Activated CD4-positive, alpha-beta T cell treated with anti-CD3 and anti-CD28 coated beads for 36 hours (primary cell): ENCODE results near the gene PRLH. TPM values are rescaled to one million over a fixed set of nuclear protein-coding genes. Genes with fewer than 3 reads are reported as not detected.

ENCODE experiments used
- ATAC-seq: fragments of 200-7000 bp; cut with Tn5 transposase; one replicate; pipeline ENCODE4 v1.10.0; 2021; ENCODE audit warnings: mild to moderate bottlenecking, moderate library complexity
- CTCF ChIA-PET: fragments of 350-600 bp; sonication (Branson Sonifier 250); formaldehyde crosslinking; loops from one replicate; lab custom pipeline; 2021; ENCODE audit warnings: antibody characterized with exemption; lab: Charles Lee
- POLR2A ChIA-PET: fragments of 350-600 bp; sonication (Branson Sonifier 250); formaldehyde crosslinking; loops from one replicate; lab custom pipeline; 2021; ENCODE audit warnings: antibody characterized with exemption, inconsistent platforms; lab: Charles Lee
- DNase-seq: peaks from one replicate; pipeline ENCODE4 v3.0.0-alpha.2; 2020
- H3K27ac Mint-ChIP-seq: one replicate; pipeline ENCODE4 v1.8.0; 2021; ENCODE audit warnings: mixed read lengths
- H3K27me3 Mint-ChIP-seq: one replicate; pipeline ENCODE4 v1.8.0; 2021; ENCODE audit warnings: mixed read lengths
- H3K36me3 Mint-ChIP-seq: one replicate; pipeline ENCODE4 v1.8.0; 2021; ENCODE audit warnings: low read depth, mixed read lengths
- H3K4me1 Mint-ChIP-seq: one replicate; pipeline ENCODE4 v1.8.0; 2021; ENCODE audit warnings: mixed read lengths
- H3K4me3 Mint-ChIP-seq: one replicate; pipeline ENCODE4 v1.8.0; 2021; ENCODE audit warnings: mild to moderate bottlenecking, moderate library complexity, mixed read lengths
- H3K9me3 Mint-ChIP-seq: one replicate; pipeline ENCODE4 v1.8.0; 2021; ENCODE audit warnings: low read depth, mixed read lengths
- intact Hi-C, 2 experiments: fragments of 100-400 bp; cut with DNase I in 1 of 2; cut with micrococcal nuclease in 1 of 2; formaldehyde crosslinking; loops; one replicate each; pipeline versions ENCODE4 v1.14.2 to v1.15.1; 2022 to 2024; cut with DNase I, micrococcal nuclease
- total RNA-seq, 2 experiments: library from RNA; stranded (reverse); gene quantifications; one replicate each; pipeline ENCODE4 v1.2.3, GENCODE V29; 2021

Gene PRLH
- total RNA-seq, 2 experiments from 2014 or later: not detected

- H3K36me3 Mint-ChIP-seq: no peaks in the 10 kb centered on the region
- DNase-seq: no peak
- H3K9me3 Mint-ChIP-seq: no peaks in the 10 kb centered on the region
- no peak for ATAC-seq
- CTCF ChIA-PET: interaction anchor here (0.6 to 0.8 kb wide), 2 partner anchors 9 to 15 kb away, joined by 3 read pairs; no protein-coding TSS in a partner anchor
- no peak overlapping the region for H3K4me3 Mint-ChIP-seq
- no peak overlapping the region for H3K27ac Mint-ChIP-seq
- intact Hi-C loops: no loop called here
- POLR2A ChIA-PET: interaction anchor here (0.6 kb wide), 1 partner anchor 489 kb away, joined by 3 read pairs; no protein-coding TSS in a partner anchor
- H3K4me1 Mint-ChIP-seq: peaks cover 7% of the 10 kb centered on the region
- no peaks in the 10 kb centered on the region for H3K27me3 Mint-ChIP-seq
These were observed 30.3 kb downstream of the PRLH start for GRCh38 chr2:237596520-237597195.

- ATAC-seq: no peak
- Mint-ChIP-seq H3K4me3 (no peak overlapping the region), H3K36me3 (no peaks in the 10 kb centered on the region), H3K27ac (no peak overlapping the region), H3K9me3 (no peaks in the 10 kb centered on the region), H3K4me1 (peaks cover 7% of the 10 kb centered on the region), H3K27me3 (no peaks in the 10 kb centered on the region)
- DNase-seq: no peak
- CTCF ChIA-PET: interaction anchor here (0.6 kb wide), 1 partner anchor 8 kb away, joined by 3 read pairs; no protein-coding TSS in a partner anchor
- POLR2A ChIA-PET: no interaction called here
- intact Hi-C loops: no loop called here
These were observed 31.1 kb downstream of the PRLH start for GRCh38 chr2:237597196-237598145.

GRCh38 chr2:237598468-237599208 is 32.3 kb downstream of the PRLH start:
- ChIA-PET CTCF (interaction anchor here (0.6 kb wide), 1 partner anchor 704 kb away, joined by 3 read pairs; no protein-coding TSS in a partner anchor), POLR2A (no interaction called here)
- Mint-ChIP-seq H3K36me3 (no peaks in the 10 kb centered on the region), H3K27ac (no peak overlapping the region), H3K4me1 (peaks cover 18% of the 10 kb centered on the region), H3K9me3 (no peaks in the 10 kb centered on the region), H3K4me3 (no peak overlapping the region), H3K27me3 (no peaks in the 10 kb centered on the region)
- DNase-seq: no peak
- intact Hi-C loops: no loop called here
- no peak for ATAC-seq

GRCh38 chr2:237599465-237600110 is 33.2 kb downstream of the PRLH start:
- ATAC-seq: no peak
- ChIA-PET CTCF (interaction anchor here (0.6 kb wide), 1 partner anchor 703 kb away, joined by 3 read pairs; no protein-coding TSS in a partner anchor), POLR2A (no interaction called here)
- H3K4me1 Mint-ChIP-seq: peaks cover 26% of the 10 kb centered on the region
- intact Hi-C loops: no loop called here
- no peak overlapping the region for H3K4me3 Mint-ChIP-seq
- no peaks in the 10 kb centered on the region for H3K27me3 Mint-ChIP-seq
- H3K9me3 Mint-ChIP-seq: no peaks in the 10 kb centered on the region
- no peaks in the 10 kb centered on the region for H3K36me3 Mint-ChIP-seq
- no peak for DNase-seq
- no peak overlapping the region for H3K27ac Mint-ChIP-seq

GRCh38 chr2:237600205-237600846 is 34.0 kb downstream of the PRLH start:
- ATAC-seq (no peak), DNase-seq (no peak)
- intact Hi-C loops: no loop called here
- no peak overlapping the region for H3K27ac Mint-ChIP-seq
- ChIA-PET CTCF (interaction anchor here (0.6 to 1.9 kb wide), 3 partner anchors 29 to 665 kb away, joined by 3 to 5 read pairs (median 4); no protein-coding TSS in a partner anchor), POLR2A (no interaction called here)
- H3K27me3 Mint-ChIP-seq: no peaks in the 10 kb centered on the region
- H3K4me3 Mint-ChIP-seq: no peak overlapping the region
- peaks cover 29% of the 10 kb centered on the region for H3K4me1 Mint-ChIP-seq
- no peaks in the 10 kb centered on the region for H3K9me3 Mint-ChIP-seq
- H3K36me3 Mint-ChIP-seq: no peaks in the 10 kb centered on the region

- H3K27me3 Mint-ChIP-seq: no peaks in the 10 kb centered on the region
- H3K4me1 Mint-ChIP-seq: peaks cover 30% of the 10 kb centered on the region
- H3K4me3 Mint-ChIP-seq: no peak overlapping the region
- no peak overlapping the region for H3K27ac Mint-ChIP-seq
- intact Hi-C loops: no loop called here
- no peaks in the 10 kb centered on the region for H3K9me3 Mint-ChIP-seq
- no peaks in the 10 kb centered on the region for H3K36me3 Mint-ChIP-seq
- CTCF ChIA-PET: interaction anchor here (1.4 to 2.4 kb wide), 3 partner anchors 30 to 143 kb away, joined by 4 to 11 read pairs (median 5); no protein-coding TSS in a partner anchor
- DNase-seq: no peak
- POLR2A ChIA-PET: no interaction called here
- no peak for ATAC-seq
These were observed 35.2 kb downstream of the PRLH start for GRCh38 chr2:237601453-237602116.

- H3K27me3 Mint-ChIP-seq: no peaks in the 10 kb centered on the region
- ChIA-PET POLR2A (no interaction called here), CTCF (interaction anchor here (0.6 to 3.4 kb wide), 4 partner anchors 26 to 143 kb away, joined by 3 to 11 read pairs (median 6); no protein-coding TSS in a partner anchor)
- ATAC-seq: no peak
- no peak overlapping the region for H3K4me3 Mint-ChIP-seq
- intact Hi-C loops: no loop called here
- H3K36me3 Mint-ChIP-seq: no peaks in the 10 kb centered on the region
- H3K27ac Mint-ChIP-seq: peak overlapping the region; percentile 58
- no peaks in the 10 kb centered on the region for H3K9me3 Mint-ChIP-seq
- no peak for DNase-seq
- peaks cover 30% of the 10 kb centered on the region for H3K4me1 Mint-ChIP-seq
These were observed 36.0 kb downstream of the PRLH start for GRCh38 chr2:237602409-237602808.

GRCh38 chr2:237603049-237603717 is 36.8 kb downstream of the PRLH start:
- DNase-seq (no peak), ATAC-seq (no peak)
- Mint-ChIP-seq H3K4me1 (peaks cover 28% of the 10 kb centered on the region), H3K27me3 (no peaks in the 10 kb centered on the region), H3K36me3 (no peaks in the 10 kb centered on the region), H3K9me3 (no peaks in the 10 kb centered on the region), H3K4me3 (no peak overlapping the region), H3K27ac (peak overlapping the region; percentile 58)
- intact Hi-C loops: no loop called here
- ChIA-PET CTCF (interaction anchor here (1.0 to 3.4 kb wide), 3 partner anchors 31 to 142 kb away, joined by 3 to 11 read pairs (median 9); no protein-coding TSS in a partner anchor), POLR2A (no interaction called here)

GRCh38 chr2:237603718-237604362 is 37.5 kb downstream of the PRLH start:
- Mint-ChIP-seq H3K4me1 (peaks cover 24% of the 10 kb centered on the region), H3K36me3 (no peaks in the 10 kb centered on the region), H3K4me3 (no peak overlapping the region), H3K27me3 (no peaks in the 10 kb centered on the region), H3K27ac (peak overlapping the region; percentile 58), H3K9me3 (no peaks in the 10 kb centered on the region)
- intact Hi-C loops: no loop called here
- ATAC-seq (peak; percentile 98), DNase-seq (peak; percentile 64)
- POLR2A ChIA-PET: no interaction called here
- CTCF ChIA-PET: interaction anchor here (0.9 to 3.4 kb wide), 3 partner anchors 13 to 70 kb away, joined by 3 to 9 read pairs (median 4); no protein-coding TSS in a partner anchor
